ENCODE results near the gene TNNI2. TPM values are rescaled to one million over a fixed set of nuclear protein-coding genes. Genes with fewer than 3 reads are reported as not detected.

TNNI2 gene
- total RNA-seq, 1 experiment from 2014 or later, result 0.46 TPM

- Histone ChIP-seq H3K4me1 (ENCODE audit: control insufficient read depth, insufficient read depth, low read length) (peaks cover 14% of the 10 kb centered on the region), H3K9me3 (ENCODE audit: control insufficient read depth, insufficient read depth, low read depth, low read length) (no peaks in the 10 kb centered on the region), H3K27ac (ENCODE audit: low read length) (no peak overlapping the region), H3K36me3 (ENCODE audit: control insufficient read depth, insufficient read depth, low read length) (no peaks in the 10 kb centered on the region), H3K4me3 (ENCODE audit: low read depth in 2 of 2, low read length in 2 of 2) (no peak overlapping the region), H3K27me3 (ENCODE audit: control insufficient read depth, insufficient read depth, low read length) (no peaks in the 10 kb centered on the region; the same call in 1 of the 2 replicates)
- intact Hi-C loops (cut with micrococcal nuclease; ENCODE audit: unreplicated experiment), result no loop called here
- in situ Hi-C loops (cut with HindIII; ENCODE audit: low pct_unique_long_range_greater_than_20kb, low sequenced_read_pairs), result no loop called here
- TF ChIP-seq SIN3A (IDR thresholded peaks at IDR 0.05; ENCODE audit: borderline replicate concordance, insufficient read depth, low read depth, low read length) (no peak), POLR2AphosphoS5 (IDR thresholded peaks at IDR 0.05; ENCODE audit: low read depth, low read length) (no peak), REST (IDR thresholded peaks at IDR 0.05; ENCODE audit: insufficient read depth in 1 of 2, low read depth in 2 of 2, low read length in 1 of 2) (no peak), CTCF (IDR thresholded peaks at IDR 0.05) (no peak), TCF7L2 (IDR thresholded peaks at IDR 0.05; ENCODE audit: low read depth, low read length) (no peak)
- CTCF ChIA-PET, result no interaction called here
- POLR2A ChIA-PET, result no interaction called here
- BruUV-seq (replicated peaks), result no TSS peak
- ATAC-seq, result no peak
- DNase-seq (ENCODE audit: low read depth, low spot score), result no peak
Measured at GRCh38 chr11:1859004-1859403, 20.2 kb downstream of the TNNI2 start.

- BruUV-seq (replicated peaks), result no TSS peak
- TF ChIP-seq CTCF (IDR thresholded peaks at IDR 0.05) (no peak), REST (IDR thresholded peaks at IDR 0.05; ENCODE audit: insufficient read depth in 1 of 2, low read depth in 2 of 2, low read length in 1 of 2) (no peak), TCF7L2 (IDR thresholded peaks at IDR 0.05; ENCODE audit: low read depth, low read length) (no peak), SIN3A (IDR thresholded peaks at IDR 0.05; ENCODE audit: borderline replicate concordance, insufficient read depth, low read depth, low read length) (no peak), POLR2AphosphoS5 (IDR thresholded peaks at IDR 0.05; ENCODE audit: low read depth, low read length) (no peak)
- DNase-seq (ENCODE audit: low read depth, low spot score) (no peak), ATAC-seq (no peak)
- no peaks in the 10 kb centered on the region; the same call in 1 of the 2 replicates for H3K27me3 ChIP-seq (ENCODE audit: control insufficient read depth, insufficient read depth, low read length)
- in situ Hi-C loops (cut with HindIII; ENCODE audit: low pct_unique_long_range_greater_than_20kb, low sequenced_read_pairs) (no loop called here), intact Hi-C loops (cut with micrococcal nuclease; ENCODE audit: unreplicated experiment) (no loop called here)
- no peak overlapping the region for H3K27ac ChIP-seq (ENCODE audit: low read length)
- ChIA-PET POLR2A (no interaction called here), CTCF (no interaction called here)
- peaks cover 22% of the 10 kb centered on the region for H3K4me1 ChIP-seq (ENCODE audit: control insufficient read depth, insufficient read depth, low read length)
- no peak overlapping the region for H3K4me3 ChIP-seq (ENCODE audit: low read depth in 2 of 2, low read length in 2 of 2)
- H3K9me3 ChIP-seq (ENCODE audit: control insufficient read depth, insufficient read depth, low read depth, low read length), result no peaks in the 10 kb centered on the region
- H3K36me3 ChIP-seq (ENCODE audit: control insufficient read depth, insufficient read depth, low read length), result no peaks in the 10 kb centered on the region
Measured at GRCh38 chr11:1860108-1860507, 21.3 kb downstream of the TNNI2 start.
